IMR-90 (cell line): ENCODE data around the gene SUSD6. TPM values are rescaled to one million over a fixed set of nuclear protein-coding genes. Genes with fewer than 3 reads are reported as not detected.

Experiments
- ATAC-seq: fragments of 200-7000 bp; cut with Tn5 transposase; 2 replicates; pipeline ENCODE4 v1.9.1; 2020; ENCODE audit warnings: low read depth, mild to moderate bottlenecking, moderate library complexity
- BruUV-seq: library from RNA; stranded (reverse); fragments of 400-500 nt; replicated peaks from 2 replicates; lab custom pipeline; 2021; lab: Mats Ljungman, UMichigan
- CTCF ChIA-PET: fragments of 300-600 bp; formaldehyde crosslinking; extraction: SDS; loops from one replicate; lab custom pipeline; 2021; ENCODE audit warnings: antibody characterized with exemption; lab: Yijun Ruan, JAX
- POLR2A ChIA-PET: fragments of 300-600 bp; sonication (Branson Sonifier 250); formaldehyde crosslinking; loops from one replicate; lab custom pipeline; 2022; ENCODE audit warnings: antibody characterized with exemption; ENCODE audit not compliant: unreplicated experiment; lab: Charles Lee
- DNase-seq: peaks from one replicate; pipeline ENCODE4 v3.0.0; 2013
- H2AFZ ChIP-seq: replicated peaks from 2 replicates; pipeline ENCODE3; 2013; ENCODE audit warnings: low read length, mild to moderate bottlenecking; ENCODE audit not compliant: poor library complexity
- H2AK5ac ChIP-seq: 2 replicates; pipeline ENCODE4 v1.6.1; 2013; ENCODE audit warnings: low read depth, low read length, inconsistent platforms
- H2AK9ac ChIP-seq: replicated peaks from 2 replicates; pipeline ENCODE3; 2013; ENCODE audit warnings: mild to moderate bottlenecking, low read depth, low read length, moderate library complexity; ENCODE audit not compliant: poor library complexity
- H2BK120ac ChIP-seq: 2 replicates; pipeline ENCODE4 v1.6.1; 2013; ENCODE audit warnings: low read depth, low read length, inconsistent platforms
- H2BK15ac ChIP-seq: 3 replicates; pipeline ENCODE4 v1.6.1; 2013; ENCODE audit warnings: low read depth, low read length, inconsistent platforms
- H2BK20ac ChIP-seq: 2 replicates; pipeline ENCODE4 v1.6.1; 2013; ENCODE audit warnings: low read depth, mild to moderate bottlenecking, inconsistent platforms, low read length, moderate library complexity
- H2BK5ac ChIP-seq: 2 replicates; pipeline ENCODE4 v1.6.1; 2013; ENCODE audit warnings: mild to moderate bottlenecking, low read depth, low read length, inconsistent platforms; ENCODE audit not compliant: poor library complexity, severe bottlenecking
- H3K14ac ChIP-seq: replicated peaks from 2 replicates; pipeline ENCODE4 v1.6.1; 2013; ENCODE audit warnings: low read depth, low read length, inconsistent platforms
- H3K18ac ChIP-seq: 2 replicates; pipeline ENCODE4 v1.6.1; 2013; ENCODE audit warnings: low read depth, low read length, control low read depth
- H3K23ac ChIP-seq: 2 replicates; pipeline ENCODE4 v1.6.1; 2013; ENCODE audit warnings: low read depth, low read length, inconsistent platforms
- H3K27ac ChIP-seq: 2 replicates; pipeline ENCODE4 v1.5.1; 2013; ENCODE audit warnings: mild to moderate bottlenecking, control low read depth, low read length; ENCODE audit not compliant: insufficient read depth
- H3K27me3 ChIP-seq: 2 replicates; pipeline ENCODE4 v1.6.1; 2013; ENCODE audit warnings: low read length; ENCODE audit not compliant: control insufficient read depth, insufficient read depth
- H3K36me3 ChIP-seq: 2 replicates; pipeline ENCODE4 v1.6.1; 2013; ENCODE audit warnings: low read length, mixed read lengths; ENCODE audit not compliant: control insufficient read depth, insufficient read depth
- H3K4ac ChIP-seq: 2 replicates; pipeline ENCODE4 v1.6.1; 2013; ENCODE audit warnings: low read depth, low read length, inconsistent platforms
- H3K4me1 ChIP-seq: 2 replicates; pipeline ENCODE4 v1.6.1; 2013; ENCODE audit warnings: low read length, mixed read lengths; ENCODE audit not compliant: control insufficient read depth, insufficient read depth
- H3K4me2 ChIP-seq: 2 replicates; pipeline ENCODE4 v1.6.1; 2013; ENCODE audit warnings: low read depth, mild to moderate bottlenecking, control low read depth, low read length, moderate library complexity
- H3K4me3 ChIP-seq: 2 replicates; pipeline ENCODE4 v1.5.1; 2013; ENCODE audit warnings: low read depth, mild to moderate bottlenecking, control low read depth, low read length, moderate library complexity; ENCODE audit not compliant: insufficient read depth
- H3K56ac ChIP-seq: 2 replicates; pipeline ENCODE4 v1.6.1; 2013; ENCODE audit warnings: low read length, inconsistent platforms; ENCODE audit not compliant: insufficient read depth; ENCODE audit errors: extremely low read depth
- H3K79me1 ChIP-seq, 2 experiments: 2 replicates each; pipeline ENCODE4 v1.6.1; 2013; ENCODE audit warnings: low read length in 2 of 2, inconsistent platforms in 1 of 2, low read depth in 1 of 2
- H3K9ac ChIP-seq: 2 replicates; pipeline ENCODE4 v1.6.1; 2013; ENCODE audit warnings: low read depth, low read length, control low read depth
- H3K9me1 ChIP-seq: 2 replicates; pipeline ENCODE4 v1.6.1; 2013; ENCODE audit warnings: low read length, inconsistent platforms; ENCODE audit not compliant: insufficient read depth
- H3K9me3 ChIP-seq: 2 replicates; pipeline ENCODE4 v1.6.1; 2013; ENCODE audit warnings: low read length; ENCODE audit not compliant: control insufficient read depth, insufficient read depth
- H4K20me1 ChIP-seq: 2 replicates; pipeline ENCODE4 v1.6.1; 2013; ENCODE audit warnings: low read length, inconsistent platforms; ENCODE audit not compliant: insufficient read depth
- H4K5ac ChIP-seq: 2 replicates; pipeline ENCODE4 v1.6.1; 2013; ENCODE audit warnings: mild to moderate bottlenecking, low read depth, low read length, control low read depth
- H4K8ac ChIP-seq, 2 experiments: 2 replicates each; pipeline ENCODE4 v1.6.1; 2013; ENCODE audit warnings: low read depth in 2 of 2, low read length in 2 of 2, control low read depth in 1 of 2, inconsistent platforms in 1 of 2
- H4K91ac ChIP-seq: 2 replicates; pipeline ENCODE4 v1.6.1; 2013; ENCODE audit warnings: low read depth, low read length, inconsistent platforms; ENCODE audit not compliant: insufficient read depth
- BHLHE40 ChIP-seq: fragments of 150-350 bp; IDR thresholded peaks from 2 replicates; pipeline ENCODE4 v1.6.1; 2016; ENCODE audit warnings: mild to moderate bottlenecking, low read depth, low read length
- CEBPB ChIP-seq: IDR thresholded peaks from 2 replicates; pipeline ENCODE4 v1.6.1; 2012; ENCODE audit warnings: low read depth, low read length, improper control_type of control experiment
- CHD1 ChIP-seq: IDR thresholded peaks from 2 replicates; pipeline ENCODE4 v1.6.1; 2012; ENCODE audit warnings: low read depth, low read length, improper control_type of control experiment
- CTCF ChIP-seq: conservative IDR thresholded peaks from 2 replicates; pipeline ENCODE4 v1.5.1; 2012; ENCODE audit warnings: mild to moderate bottlenecking, low read depth, low read length, improper control_type of control experiment
- ELK1 ChIP-seq: fragments of 150-350 bp; IDR thresholded peaks from 2 replicates; pipeline ENCODE4 v1.6.1; 2016; ENCODE audit warnings: low read depth, mild to moderate bottlenecking, low read length, moderate library complexity, borderline replicate concordance
- FOS ChIP-seq: fragments of 150-350 bp; IDR thresholded peaks from 2 replicates; pipeline ENCODE4 v1.6.1; 2016; ENCODE audit warnings: low read depth, low read length
- MAFK ChIP-seq: IDR thresholded peaks from 2 replicates; pipeline ENCODE4 v1.6.1; 2012; ENCODE audit warnings: low read depth, low read length, improper control_type of control experiment
- MAZ ChIP-seq: IDR thresholded peaks from 2 replicates; pipeline ENCODE4 v1.6.1; 2012; ENCODE audit warnings: low read depth, mild to moderate bottlenecking, low read length, improper control_type of control experiment, moderate library complexity, borderline replicate concordance
- MXI1 ChIP-seq: IDR thresholded peaks from 2 replicates; pipeline ENCODE4 v1.6.1; 2012; ENCODE audit warnings: low read depth, mild to moderate bottlenecking, low read length, moderate library complexity, borderline replicate concordance
- POLR2A ChIP-seq: IDR thresholded peaks from 2 replicates; pipeline ENCODE4 v1.6.1; 2012; ENCODE audit warnings: mild to moderate bottlenecking, low read depth, low read length
- RAD21 ChIP-seq: IDR thresholded peaks from 2 replicates; pipeline ENCODE4 v1.6.1; 2012; ENCODE audit warnings: low read length, improper control_type of control experiment
- RCOR1 ChIP-seq: IDR thresholded peaks from 2 replicates; pipeline ENCODE4 v1.6.1; 2012; ENCODE audit warnings: mild to moderate bottlenecking, low read length, improper control_type of control experiment; ENCODE audit not compliant: insufficient replicate concordance
- RFX5 ChIP-seq: IDR thresholded peaks from 2 replicates; pipeline ENCODE4 v1.8.0; 2012; ENCODE audit warnings: low read depth, mild to moderate bottlenecking, low read length, moderate library complexity
- SMC3 ChIP-seq: fragments of 150-350 bp; IDR thresholded peaks from 2 replicates; pipeline ENCODE4 v1.6.1; 2016; ENCODE audit warnings: low read depth, mild to moderate bottlenecking, antibody characterized with exemption, low read length, moderate library complexity
- WGBS, 2 experiments: methylation state at CpG; one replicate each; pipeline versions ENCODE4 v1.1.5 to v1.1.7; 2013; ENCODE audit warnings: missing lambda C conversion rate in 2 of 2; ENCODE audit not compliant: insufficient read length in 1 of 2; ENCODE audit errors: extremely low coverage in 2 of 2; 5-methylcytosine and 5-hydroxymethylcytosine counted together
- dilution Hi-C: fragments of 300-500 bp; cut with HindIII; formaldehyde crosslinking; loops from one replicate; pipeline ENCODE4 v1.14.3; 2018; ENCODE audit warnings: low sequenced_read_pairs; ENCODE audit not compliant: unreplicated experiment
- in situ Hi-C: fragments of 300-500 bp; cut with MboI; formaldehyde crosslinking; loops from 3 replicates; pipeline ENCODE4 v1.14.3; 2019; ENCODE audit warnings: low sequenced_read_pairs, inconsistent platforms, mixed read lengths
- intact Hi-C: fragments of 100-400 bp; cut with micrococcal nuclease; formaldehyde crosslinking; loops from 2 replicates; pipeline ENCODE4 v1.10.0; 2022
- polyA plus RNA-seq, 3 experiments: library from polyadenylated mRNA; depleted of rRNA; stranded (reverse); fragments of >200 nt; gene quantifications; 2 replicates each; pipeline ENCODE4 v1.2.3, GENCODE V29; 2012; ENCODE audit warnings: low replicate concordance in 1 of 3
- total RNA-seq: library from RNA; depleted of rRNA; stranded (reverse); fragments of >200 nt; gene quantifications from 2 replicates; pipeline ENCODE4 v1.2.3, GENCODE V29; 2012

SUSD6 gene
- total and polyA plus RNA-seq, 2 of the 4 experiments (the other 2 are of a cell fraction) = 2.3 to 10.1 TPM

- Histone ChIP-seq H2AK9ac (no peak overlapping the region), H3K27ac (peak overlapping the region; percentile 85), H3K23ac (peak overlapping the region; percentile 98), H3K4me1 (peaks cover 21% of the 10 kb centered on the region), H2BK15ac (peak overlapping the region; percentile 57; the same call in 1 of the 3 replicates), H2BK120ac (peak overlapping the region; percentile 45), H3K36me3 (no peaks in the 10 kb centered on the region), H4K8ac (peak overlapping the region; percentile 3 to 45; a peak in 3 of 4 replicates), H3K9ac (peak overlapping the region; percentile 94), H2AK5ac (peak overlapping the region; percentile 69; the same call in 1 of the 2 replicates), H3K4ac (peak overlapping the region; percentile 92), H3K27me3 (no peaks in the 10 kb centered on the region), H4K91ac (0 out of 2 replicates have a peak overlapping the region, but pooled peaks have one; percentile 58), H2AFZ (no peak overlapping the region), H4K20me1 (peaks cover 42% of the 10 kb centered on the region), H3K9me3 (no peaks in the 10 kb centered on the region), H2BK5ac (peak overlapping the region; percentile 81), H3K14ac (peak overlapping the region; percentile 90), H4K5ac (no peak overlapping the region), H3K4me3 (peak overlapping the region; percentile 80), H2BK20ac (peak overlapping the region; percentile 36; the same call in 1 of the 2 replicates), H3K9me1 (peaks cover 18% of the 10 kb centered on the region), H3K56ac (peak overlapping the region; percentile 87), H3K4me2 (peak overlapping the region; percentile 89), H3K79me1 (peaks cover 22 to 62% of the 10 kb centered on the region in 2 experiments), H3K18ac (peak overlapping the region; percentile 39; the same call in 1 of the 2 replicates)
- in situ Hi-C loops (no loop called here), dilution Hi-C loops (no loop called here), intact Hi-C loops (loop anchor here (2.0 to 5.0 kb wide), 2 partner anchors 35 to 106 kb away; no protein-coding TSS in a partner anchor)
- no CpG with 5 or more reads among the region's 2 CpGs for WGBS, 2 experiments
- POLR2A ChIA-PET = interaction anchor here (1.1 kb wide), 1 partner anchor 107 kb away, joined by 3 read pairs; no protein-coding TSS in a partner anchor
- no peak for DNase-seq
- TSS peak; percentile 34 for BruUV-seq
- CTCF ChIA-PET = interaction anchor here (0.8 kb wide), 1 partner anchor 107 kb away, joined by 3 read pairs; no protein-coding TSS in a partner anchor
- no peak for ATAC-seq
- TF ChIP-seq RCOR1 (no peak), FOS (no peak), RAD21 (no peak), CTCF (peak; percentile 15; the same call in 1 of the 2 replicates), BHLHE40 (no peak), CEBPB (no peak), MAFK (no peak), MAZ (no peak), ELK1 (no peak), RFX5 (no peak), MXI1 (peak; percentile 52; the same call in 1 of the 2 replicates), POLR2A (0 out of 2 replicates have a peak, but pooled peaks have one; percentile 7), CHD1 (no peak), SMC3 (no peak)
Measured at GRCh38 chr14:69612783-69613130, 1.4 kb downstream of the SUSD6 start.
